ENCODE data around the gene SLC43A2. TPM values are rescaled to one million over a fixed set of nuclear protein-coding genes. Genes with fewer than 3 reads are reported as not detected.

The SLC43A2 gene
- polyA plus RNA-seq, 1 donor (not counting 4 experiments of a cell fraction or from before 2014, with no cell fraction given) = 12.7 TPM

GRCh38 chr17:1644493-1645206 lies 16.0 kb upstream of the SLC43A2 start:
- no peak overlapping the region for H3K27ac ChIP-seq (ENCODE audit: control insufficient read depth, insufficient read depth, low read length)
- H3K27me3 ChIP-seq (ENCODE audit: control insufficient read depth, extremely low read depth, insufficient read depth, low read length) = peaks cover 6% of the 10 kb centered on the region
- H3K9me3 ChIP-seq (ENCODE audit: control insufficient read depth, low read depth, low read length) = no peaks in the 10 kb centered on the region
- H3K79me2 ChIP-seq (ENCODE audit: control insufficient read depth, insufficient read depth, low read length) = no peaks in the 10 kb centered on the region
- DNase-seq (ENCODE audit: low read depth, low spot score) (no peak), FAIRE-seq (peak; percentile 61)
- peak overlapping the region; percentile 24 for H3K9ac ChIP-seq (ENCODE audit: control insufficient read depth, extremely low read depth, insufficient read depth, low read length)
- H3K4me3 ChIP-seq (ENCODE audit: control insufficient read depth in 2 of 3, extremely low read depth in 1 of 3, insufficient read depth in 2 of 3, low read depth in 1 of 3, low read length in 3 of 3) = no peak overlapping the region
- no peak overlapping the region for H2AFZ ChIP-seq (ENCODE audit: control insufficient read depth, low read length)
- peak overlapping the region; percentile 67 for H3K4me2 ChIP-seq (ENCODE audit: control insufficient read depth, extremely low read depth, insufficient read depth, low read depth, low read length)
- no peaks in the 10 kb centered on the region for H3K36me3 ChIP-seq (ENCODE audit: control insufficient read depth in 2 of 2, extremely low read depth in 1 of 2, insufficient read depth in 2 of 2, low read length in 2 of 2)
- no peaks in the 10 kb centered on the region for H4K20me1 ChIP-seq (ENCODE audit: control insufficient read depth, extremely low read depth, insufficient read depth, low read length)
- no peaks in the 10 kb centered on the region for H3K9me1 ChIP-seq (ENCODE audit: control insufficient read depth, extremely low read depth, insufficient read depth, low read length)
- TF ChIP-seq, protein P1, sequence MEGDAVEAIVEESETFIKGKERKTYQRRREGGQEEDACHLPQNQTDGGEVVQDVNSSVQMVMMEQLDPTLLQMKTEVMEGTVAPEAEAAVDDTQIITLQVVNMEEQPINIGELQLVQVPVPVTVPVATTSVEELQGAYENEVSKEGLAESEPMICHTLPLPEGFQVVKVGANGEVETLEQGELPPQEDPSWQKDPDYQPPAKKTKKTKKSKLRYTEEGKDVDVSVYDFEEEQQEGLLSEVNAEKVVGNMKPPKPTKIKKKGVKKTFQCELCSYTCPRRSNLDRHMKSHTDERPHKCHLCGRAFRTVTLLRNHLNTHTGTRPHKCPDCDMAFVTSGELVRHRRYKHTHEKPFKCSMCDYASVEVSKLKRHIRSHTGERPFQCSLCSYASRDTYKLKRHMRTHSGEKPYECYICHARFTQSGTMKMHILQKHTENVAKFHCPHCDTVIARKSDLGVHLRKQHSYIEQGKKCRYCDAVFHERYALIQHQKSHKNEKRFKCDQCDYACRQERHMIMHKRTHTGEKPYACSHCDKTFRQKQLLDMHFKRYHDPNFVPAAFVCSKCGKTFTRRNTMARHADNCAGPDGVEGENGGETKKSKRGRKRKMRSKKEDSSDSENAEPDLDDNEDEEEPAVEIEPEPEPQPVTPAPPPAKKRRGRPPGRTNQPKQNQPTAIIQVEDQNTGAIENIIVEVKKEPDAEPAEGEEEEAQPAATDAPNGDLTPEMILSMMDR (optimal IDR thresholded peaks at IDR 0.05 in 1 of 3, IDR thresholded peaks at IDR 0.05 in 1 of 3, conservative IDR thresholded peaks at IDR 0.05 in 1 of 3; ENCODE audit: extremely low read depth in 1 of 3, insufficient read depth in 2 of 3, low read length in 3 of 3) = no peak
- no peak for TF ChIP-seq EZH2 (IDR thresholded peaks at IDR 0.05; ENCODE audit: low read length)
- peaks cover 24% of the 10 kb centered on the region for H3K4me1 ChIP-seq (ENCODE audit: control insufficient read depth, extremely low read depth, insufficient read depth, low read length)
- dilution Hi-C loops (cut with MboI; ENCODE audit: extremely low pct_ligation_motif_present, low sequenced_read_pairs) = no loop called here

DNA sequence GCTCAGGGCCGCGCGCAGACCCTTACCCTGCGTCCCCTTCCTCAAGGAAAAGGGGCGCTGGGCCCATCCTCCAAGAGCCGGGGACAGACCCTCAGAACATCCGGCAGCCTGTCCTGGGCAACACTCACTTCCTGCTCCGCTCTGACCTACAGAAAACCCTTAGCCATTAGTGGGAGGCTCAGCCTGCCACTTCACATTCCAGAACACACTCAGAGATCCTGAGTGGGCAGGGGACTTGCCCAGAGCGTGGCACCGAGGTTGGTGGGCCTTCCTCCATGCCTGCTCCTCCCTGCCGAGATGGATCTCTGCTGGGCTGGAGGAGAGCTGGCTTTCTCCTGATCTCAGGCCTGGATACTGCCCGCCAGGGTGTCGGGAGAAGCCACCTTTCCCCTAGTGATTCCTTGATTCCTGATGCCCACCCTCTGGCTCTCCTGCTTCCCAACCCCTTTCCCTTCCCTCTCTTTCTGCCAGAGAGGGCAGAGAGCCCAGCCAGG lies 15.4 kb upstream of the SLC43A2 start:
- H3K9me3 ChIP-seq (ENCODE audit: control insufficient read depth, low read depth, low read length) = no peaks in the 10 kb centered on the region
- no peak overlapping the region for H3K27ac ChIP-seq (ENCODE audit: control insufficient read depth, insufficient read depth, low read length)
- no peaks in the 10 kb centered on the region for H4K20me1 ChIP-seq (ENCODE audit: control insufficient read depth, extremely low read depth, insufficient read depth, low read length)
- FAIRE-seq = no peak
- no peak overlapping the region for H3K4me3 ChIP-seq (ENCODE audit: control insufficient read depth in 2 of 3, extremely low read depth in 1 of 3, insufficient read depth in 2 of 3, low read depth in 1 of 3, low read length in 3 of 3)
- H3K9me1 ChIP-seq (ENCODE audit: control insufficient read depth, extremely low read depth, insufficient read depth, low read length) = no peaks in the 10 kb centered on the region
- H3K79me2 ChIP-seq (ENCODE audit: control insufficient read depth, insufficient read depth, low read length) = no peaks in the 10 kb centered on the region
- H3K4me1 ChIP-seq (ENCODE audit: control insufficient read depth, extremely low read depth, insufficient read depth, low read length) = peaks cover 24% of the 10 kb centered on the region
- H3K36me3 ChIP-seq (ENCODE audit: control insufficient read depth in 2 of 2, extremely low read depth in 1 of 2, insufficient read depth in 2 of 2, low read length in 2 of 2) = no peaks in the 10 kb centered on the region
- H3K9ac ChIP-seq (ENCODE audit: control insufficient read depth, extremely low read depth, insufficient read depth, low read length) = peak overlapping the region; percentile 24
- peak overlapping the region; percentile 67 for H3K4me2 ChIP-seq (ENCODE audit: control insufficient read depth, extremely low read depth, insufficient read depth, low read depth, low read length)
- TF ChIP-seq EZH2 (IDR thresholded peaks at IDR 0.05; ENCODE audit: low read length) = no peak
- TF ChIP-seq, protein P1 (optimal IDR thresholded peaks at IDR 0.05 in 1 of 3, IDR thresholded peaks at IDR 0.05 in 1 of 3, conservative IDR thresholded peaks at IDR 0.05 in 1 of 3; ENCODE audit: extremely low read depth in 1 of 3, insufficient read depth in 2 of 3, low read length in 3 of 3) = no peak
- DNase-seq (ENCODE audit: low read depth, low spot score) = no peak
- dilution Hi-C loops (cut with MboI; ENCODE audit: extremely low pct_ligation_motif_present, low sequenced_read_pairs) = no loop called here
- H3K27me3 ChIP-seq (ENCODE audit: control insufficient read depth, extremely low read depth, insufficient read depth, low read length) = peaks cover 6% of the 10 kb centered on the region
- no peak overlapping the region for H2AFZ ChIP-seq (ENCODE audit: control insufficient read depth, low read length)
